ENCODE results near the gene PRDX1. TPM values are rescaled to one million over a fixed set of nuclear protein-coding genes. Genes with fewer than 3 reads are reported as not detected.
"Not testable (repeated sequence)": the region's sequence is repeated elsewhere in the genome, so short reads cannot be mapped to it uniquely, and the experiment has no call there.

PRDX1 gene
- total RNA-seq, 3 donors from 2014 or later = 820 to 951 (median 896) TPM

GRCh38 chr1:45478121-45478814 lies 43.4 kb downstream of the PRDX1 start:
- Mint-ChIP-seq H3K4me1 (ENCODE audit: low read depth) (peaks cover 6% of the 10 kb centered on the region), H3K9me3 (no peaks in the 10 kb centered on the region), H3K4me3 (no peak overlapping the region), H3K27me3 (ENCODE audit: low read depth) (no peaks in the 10 kb centered on the region), H3K36me3 (ENCODE audit: insufficient read depth) (peaks cover 2% of the 10 kb centered on the region)
- DNase-seq (no peak), ATAC-seq (no peak)

- no peaks in the 10 kb centered on the region for H3K9me3 Mint-ChIP-seq
- no peaks in the 10 kb centered on the region for H3K27me3 Mint-ChIP-seq (ENCODE audit: low read depth)
- no peak for ATAC-seq
- DNase-seq = no peak
- peaks cover 2% of the 10 kb centered on the region for H3K36me3 Mint-ChIP-seq (ENCODE audit: insufficient read depth)
- peaks cover 6% of the 10 kb centered on the region for H3K4me1 Mint-ChIP-seq (ENCODE audit: low read depth)
- no peak overlapping the region for H3K4me3 Mint-ChIP-seq
Observed at GRCh38 chr1:45477646-45478045, 44.0 kb downstream of the PRDX1 start.

- H3K4me1 Mint-ChIP-seq (ENCODE audit: low read depth); H3K27me3 Mint-ChIP-seq (ENCODE audit: low read depth); ATAC-seq: not testable (repeated sequence)
Observed at GRCh38 chr1:45474194-45474593, 47.5 kb downstream of the PRDX1 start.

GRCh38 chr1:45473302-45473701 lies 48.4 kb downstream of the PRDX1 start:
- DNase-seq (no peak), ATAC-seq (no peak)
- peaks cover 3% of the 10 kb centered on the region for H3K36me3 Mint-ChIP-seq (ENCODE audit: insufficient read depth)
- H3K4me3 Mint-ChIP-seq = no peak overlapping the region
- no peaks in the 10 kb centered on the region for H3K9me3 Mint-ChIP-seq
- H3K4me1 Mint-ChIP-seq (ENCODE audit: low read depth) = peaks cover 3% of the 10 kb centered on the region
- H3K27me3 Mint-ChIP-seq (ENCODE audit: low read depth) = no peaks in the 10 kb centered on the region

More at GRCh38 chr1:45474194-45474593, 47.5 kb downstream of the PRDX1 start:
- H3K9me3 Mint-ChIP-seq; DNase-seq; H3K4me3 Mint-ChIP-seq; H3K36me3 Mint-ChIP-seq (ENCODE audit: insufficient read depth): not testable (repeated sequence)

GRCh38 chr1:45470306-45470798 lies 51.3 kb downstream of the PRDX1 start:
- peaks cover 3% of the 10 kb centered on the region for H3K4me1 Mint-ChIP-seq (ENCODE audit: low read depth)
- H3K4me3 Mint-ChIP-seq = no peak overlapping the region
- no peaks in the 10 kb centered on the region for H3K9me3 Mint-ChIP-seq
- H3K36me3 Mint-ChIP-seq (ENCODE audit: insufficient read depth) = peaks cover 3% of the 10 kb centered on the region
- H3K27me3 Mint-ChIP-seq (ENCODE audit: low read depth) = no peaks in the 10 kb centered on the region
- ATAC-seq (no peak), DNase-seq (no peak)

- not testable (repeated sequence) for H3K4me3 Mint-ChIP-seq; H3K9me3 Mint-ChIP-seq; H3K4me1 Mint-ChIP-seq (ENCODE audit: low read depth); H3K36me3 Mint-ChIP-seq (ENCODE audit: insufficient read depth); ATAC-seq; DNase-seq; H3K27me3 Mint-ChIP-seq (ENCODE audit: low read depth)
Observed at GRCh38 chr1:45467353-45467752, 54.3 kb downstream of the PRDX1 start.

GRCh38 chr1:45465277-45465676 lies 56.4 kb downstream of the PRDX1 start:
- ATAC-seq (no peak), DNase-seq (no peak)
- H3K27me3 Mint-ChIP-seq (ENCODE audit: low read depth) = no peaks in the 10 kb centered on the region
- H3K36me3 Mint-ChIP-seq (ENCODE audit: insufficient read depth) = no peaks in the 10 kb centered on the region
- no peaks in the 10 kb centered on the region for H3K9me3 Mint-ChIP-seq
- no peak overlapping the region for H3K4me3 Mint-ChIP-seq
- H3K4me1 Mint-ChIP-seq (ENCODE audit: low read depth) = no peaks in the 10 kb centered on the region

Other genes with a start within 250 kb of the PRDX1 start
- 10 to 100 TPM; 32.9 to 55.9 (median 45.6) TPM for gene HPDL, start 195.0 kb downstream of the PRDX1 start, total RNA-seq
- 10 to 100 TPM; 43.2 to 49.2 (median 45.8) TPM for gene TOE1, start 181.7 kb downstream of the PRDX1 start, total RNA-seq
- gene MUTYH, start 181.4 kb downstream of the PRDX1 start, total RNA-seq = 10 to 100 TPM; 52.0 to 57.0 (median 54.4) TPM
- gene TESK2, start 30.7 kb downstream of the PRDX1 start, total RNA-seq = 1 to 10 TPM; 2.0 to 2.5 (median 2.3) TPM
- 1 to 10 TPM; 1.3 to 1.9 (median 1.7) TPM for gene CCDC163, start 21.8 kb downstream of the PRDX1 start, total RNA-seq
- 10 to 100 TPM in 1 of 3 donors, 1 to 10 TPM in 2; 6.7 to 10.6 (median 9.7) TPM for gene MMACHC, start 21.6 kb downstream of the PRDX1 start, total RNA-seq
- 100 to 1,000 TPM; 231 to 243 (median 243) TPM for gene AKR1A1, start 28.9 kb upstream of the PRDX1 start, total RNA-seq
- 100 to 1,000 TPM; 243 to 271 (median 268) TPM for gene NASP, start 62.2 kb upstream of the PRDX1 start, total RNA-seq
- gene CCDC17, start 102.2 kb upstream of the PRDX1 start, total RNA-seq = 1 to 10 TPM; 1.1 to 2.3 (median 1.6) TPM
- gene GPBP1L1, start 164.6 kb upstream of the PRDX1 start, total RNA-seq = 10 to 100 TPM; 76.0 to 95.6 (median 93.2) TPM
- 10 to 100 TPM; 38.1 to 42.9 (median 40.6) TPM for gene TMEM69, start 166.3 kb upstream of the PRDX1 start, total RNA-seq
- gene IPP, start 228.8 kb upstream of the PRDX1 start, total RNA-seq = 10 to 100 TPM; 11.3 to 11.7 (median 11.6) TPM